Stimulated activated CD8-positive, alpha-beta memory T cell treated with anti-CD3 and anti-CD28 coated beads, Interleukin-4, amount 100 ng/mL, for 24 hours (primary cell): ENCODE data around the gene UBTD2.

ENCODE experiments used
- DNase-seq: peaks from one replicate; pipeline ENCODE4 v3.0.0-alpha.2; 2020; ENCODE audit warnings: low read depth

UBTD2 gene

DNA sequence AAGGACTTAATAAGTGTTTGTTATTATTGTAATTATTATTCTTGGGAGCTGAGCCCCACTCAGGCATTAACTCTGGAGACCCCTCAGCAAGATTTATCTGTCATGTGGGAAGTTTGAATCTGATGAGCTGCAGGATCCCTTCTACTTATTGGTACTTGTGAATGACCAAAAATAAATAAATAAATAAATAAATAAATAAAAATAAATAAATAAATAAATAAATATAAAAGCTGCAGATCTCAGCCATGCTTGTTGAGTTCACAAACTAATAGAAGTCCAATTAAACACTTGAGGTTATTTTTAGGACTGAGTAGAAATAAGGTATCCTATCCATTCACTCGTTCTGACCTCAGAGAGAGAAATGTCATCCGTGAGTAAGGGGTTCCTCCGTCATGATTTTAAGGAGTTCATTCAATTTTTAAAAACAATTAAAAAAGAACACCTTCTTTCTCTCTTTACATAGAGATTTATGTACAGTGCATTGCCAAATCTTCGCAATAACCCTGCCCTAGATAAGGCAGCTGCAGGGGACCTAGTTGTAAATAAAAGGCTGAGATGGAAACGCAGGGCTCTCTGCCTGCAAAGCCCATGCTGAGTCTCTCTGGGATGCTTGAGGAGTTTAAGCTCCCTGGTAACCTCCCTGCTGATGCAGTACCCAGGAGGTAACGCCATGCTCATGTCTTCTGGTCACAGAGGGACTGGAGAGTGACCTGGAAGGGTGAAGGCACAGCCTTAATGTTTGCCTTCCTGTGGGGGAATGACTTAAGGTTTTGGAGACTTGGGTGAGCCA lies 88.4 kb downstream of the UBTD2 start:
- no peak for DNase-seq

DNA sequence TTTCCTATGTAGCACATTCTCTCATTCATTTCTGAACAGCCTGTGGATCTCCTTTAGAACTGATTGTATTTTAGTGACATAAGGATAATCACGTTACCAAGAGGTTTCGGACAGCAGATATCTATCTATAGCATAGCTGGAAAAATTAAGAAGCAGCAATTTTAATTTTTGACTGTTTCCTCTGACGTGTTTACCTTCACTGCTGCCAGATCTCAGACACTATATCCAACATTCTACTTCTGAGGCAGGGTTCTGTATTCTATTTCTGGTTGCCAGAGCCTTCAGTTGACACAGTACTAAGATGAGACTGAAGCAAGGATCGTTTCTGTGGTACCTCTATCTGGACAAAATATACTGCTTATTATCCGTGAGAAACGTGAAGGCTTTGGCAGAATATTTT lies 89.7 kb downstream of the UBTD2 start, which contains the start of gene EFCAB9:
Gene EFCAB9, plus strand, starts transcription at position 301 of the 400 bp plus-strand sequence. Its CDS starts 1 bp downstream, at position 302.
- no peak for DNase-seq

DNA sequence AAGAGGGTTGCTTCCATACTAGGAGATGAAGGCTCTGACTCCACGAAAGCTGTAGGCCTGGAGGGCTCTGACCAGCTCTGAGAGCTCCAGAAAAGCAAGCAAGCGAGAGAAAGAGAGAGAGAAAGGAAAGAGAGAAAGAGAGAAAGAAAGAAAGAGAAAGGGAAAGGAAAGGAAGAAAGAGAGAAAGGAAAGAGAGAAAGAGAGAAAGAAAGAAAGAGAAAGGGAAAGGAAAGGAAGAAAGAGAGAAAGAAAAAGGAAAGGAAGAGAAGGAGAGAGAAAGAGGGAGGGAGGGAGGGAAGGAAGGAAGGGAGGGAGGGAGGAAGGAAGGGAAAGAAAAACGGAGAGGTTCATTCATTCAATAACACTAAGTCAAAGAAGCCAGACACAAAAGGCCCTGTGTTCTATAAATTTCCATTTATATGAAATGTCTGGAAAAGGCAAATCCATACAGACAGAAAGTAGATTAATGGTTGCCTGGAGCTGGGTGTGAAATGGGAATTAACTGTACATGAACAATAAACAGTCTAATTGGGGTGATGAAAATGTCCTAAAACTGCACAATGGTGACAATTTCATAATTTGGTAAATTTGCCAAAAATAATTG lies 93.8 kb downstream of the UBTD2 start:
- no peak for DNase-seq

DNA sequence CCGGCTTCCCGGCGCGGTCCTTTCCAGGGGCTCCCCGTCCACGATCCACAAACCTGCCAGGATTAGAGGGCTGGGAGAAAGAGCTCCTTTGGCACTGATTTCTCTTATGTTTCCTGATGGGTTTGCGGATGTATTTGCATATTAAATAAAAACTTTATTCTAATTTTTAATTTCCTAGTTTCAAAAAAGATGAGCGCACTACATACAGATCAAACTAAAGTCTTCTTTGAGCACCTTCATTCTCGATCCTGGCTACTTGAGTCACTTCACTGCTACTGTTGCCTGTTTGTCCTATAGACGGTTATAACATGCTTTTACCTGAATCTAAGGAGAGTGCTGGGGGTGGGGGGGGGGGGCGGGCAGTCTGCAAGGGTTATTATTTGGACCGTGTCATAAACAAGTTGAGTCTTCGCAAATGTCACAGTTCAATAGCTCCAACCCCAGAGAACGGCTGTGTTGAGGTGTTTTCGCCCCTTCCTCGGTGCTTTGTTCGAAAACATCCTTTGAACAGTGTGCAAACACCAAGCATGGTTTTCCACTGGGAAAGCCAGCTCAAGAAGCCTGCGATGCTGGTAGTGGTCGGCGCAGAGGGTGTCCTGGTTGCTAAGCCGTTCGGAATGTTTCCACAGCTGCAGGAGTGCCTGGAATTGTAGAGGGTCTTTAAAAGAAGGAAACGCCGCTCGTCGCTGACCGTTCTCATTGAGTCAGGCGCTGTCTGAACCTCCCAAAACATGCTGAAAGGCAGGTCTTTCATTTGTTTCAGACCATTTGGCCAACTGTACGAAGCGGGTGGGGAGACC lies 94.5 kb downstream of the UBTD2 start:
- DNase-seq: no peak

DNA sequence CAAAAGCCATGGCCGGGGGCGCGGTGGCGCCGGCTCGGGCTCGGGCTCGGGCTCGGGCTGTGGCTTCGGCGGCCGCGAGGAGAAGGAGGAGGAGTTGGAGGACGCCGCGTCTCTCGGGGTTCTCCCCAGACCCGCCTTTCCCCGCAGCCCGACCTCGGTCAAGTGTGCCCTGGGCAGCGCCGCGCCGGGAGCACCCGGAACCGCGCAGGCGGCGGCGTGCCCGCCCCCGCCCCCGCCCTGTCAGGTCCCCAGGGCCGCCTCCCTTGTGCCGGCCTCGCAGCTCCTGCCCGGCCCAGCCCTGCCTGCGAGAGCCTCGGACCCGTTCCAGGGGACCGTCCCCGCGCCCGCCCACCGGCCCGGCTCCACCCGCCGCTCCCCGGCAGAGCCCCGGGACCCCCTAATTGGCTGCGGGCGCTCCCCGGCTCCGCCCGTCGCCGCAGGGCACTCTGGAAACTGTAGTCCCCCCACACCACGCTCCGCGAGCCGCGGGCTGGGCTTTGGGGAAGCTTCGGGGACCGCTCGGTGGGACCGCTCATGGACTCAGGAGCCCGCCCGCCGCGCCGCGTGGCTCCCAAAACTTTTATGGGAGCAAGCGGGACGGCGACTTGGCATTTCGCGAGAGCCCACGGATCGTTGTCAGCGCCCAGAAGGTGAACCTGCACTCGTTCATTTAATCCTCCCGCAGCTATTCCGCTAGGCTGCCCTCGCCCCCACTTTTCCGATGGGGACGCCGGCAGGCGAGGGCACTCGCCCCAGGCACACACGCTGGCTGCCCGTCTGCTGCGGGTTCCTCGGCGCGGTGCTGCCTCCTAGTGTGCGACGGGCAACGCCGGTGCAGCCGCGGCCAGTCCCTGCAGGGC lies 95.3 kb downstream of the UBTD2 start, which contains the start of gene STK10:
Gene STK10, minus strand, starts transcription at position 192 of the 860 bp plus-strand sequence. Its CDS starts 182 bp downstream, at position 10.
- DNase-seq: peak; percentile 90

DNA sequence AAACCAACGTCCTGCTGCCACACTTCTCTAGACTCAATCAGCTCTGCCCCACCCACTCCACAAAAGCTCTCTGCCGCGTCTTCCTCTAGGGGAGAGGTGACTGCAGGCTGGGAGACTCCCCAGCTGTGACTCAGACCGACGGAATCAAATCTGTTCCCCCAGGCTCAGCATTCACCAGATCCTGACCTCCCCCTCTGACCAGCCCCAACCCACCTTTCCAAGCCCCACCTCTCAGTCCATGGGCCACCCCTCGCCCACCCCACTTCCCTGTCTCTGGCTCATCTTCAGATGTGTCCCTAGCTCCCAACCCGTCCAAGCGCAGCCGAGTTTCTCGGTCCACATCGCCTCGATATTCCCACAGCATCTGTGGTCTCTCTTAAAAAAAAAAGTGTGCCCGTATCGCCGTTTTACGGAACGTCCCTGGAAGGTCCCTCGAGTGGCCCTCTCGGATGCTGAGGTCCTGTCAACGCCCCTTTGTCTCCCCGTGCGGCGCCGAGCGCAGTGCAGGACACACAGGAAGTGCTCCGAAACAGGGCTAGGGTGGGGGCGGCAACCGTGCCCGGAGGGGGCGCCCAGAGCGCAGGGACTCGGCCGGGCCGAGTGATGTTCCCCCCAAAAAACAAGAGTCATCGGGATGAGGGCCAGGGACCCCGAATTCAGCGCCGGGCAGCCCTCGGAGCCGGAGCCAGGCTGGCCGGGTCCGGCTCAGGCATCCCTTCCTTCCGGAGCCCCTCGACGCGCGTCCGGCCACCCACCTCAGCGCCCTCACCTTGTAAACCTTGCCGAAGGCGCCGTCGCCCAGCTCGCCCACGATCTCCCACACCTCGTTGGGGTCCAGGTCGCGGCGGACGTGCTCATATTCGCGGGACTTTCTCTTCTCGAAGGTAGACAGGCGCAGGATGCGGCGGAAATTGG lies 96.2 kb downstream of the UBTD2 start:
- DNase-seq: peak; percentile 59

DNA sequence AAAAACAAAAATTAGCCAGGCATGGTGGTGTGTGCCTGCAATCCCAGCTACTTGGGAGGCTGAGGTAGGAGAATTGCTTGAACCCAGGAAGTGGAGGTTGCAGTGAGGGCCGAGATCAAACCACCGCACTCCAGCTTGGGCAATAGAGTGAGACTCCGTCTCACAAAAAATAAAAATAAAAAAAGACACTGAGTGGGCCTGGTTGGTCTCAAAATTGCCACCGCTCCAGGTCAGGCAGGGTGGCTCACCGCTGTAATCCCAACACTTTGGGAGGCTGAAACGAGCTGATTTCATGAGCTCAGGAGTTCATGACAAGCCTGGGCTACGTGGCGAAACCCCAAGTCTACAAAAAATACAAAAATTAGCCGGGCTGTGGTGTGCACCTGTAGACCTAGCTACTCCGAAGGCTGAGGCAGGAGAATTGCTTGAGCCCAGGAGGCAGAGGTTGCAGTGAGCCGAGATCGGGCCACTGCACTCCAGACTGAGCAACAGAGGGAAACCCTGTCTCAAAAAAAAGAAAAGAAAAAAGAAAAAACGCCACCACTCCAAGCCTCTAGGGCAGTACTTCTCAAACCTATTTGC lies 97.4 kb downstream of the UBTD2 start:
- no peak for DNase-seq

DNA sequence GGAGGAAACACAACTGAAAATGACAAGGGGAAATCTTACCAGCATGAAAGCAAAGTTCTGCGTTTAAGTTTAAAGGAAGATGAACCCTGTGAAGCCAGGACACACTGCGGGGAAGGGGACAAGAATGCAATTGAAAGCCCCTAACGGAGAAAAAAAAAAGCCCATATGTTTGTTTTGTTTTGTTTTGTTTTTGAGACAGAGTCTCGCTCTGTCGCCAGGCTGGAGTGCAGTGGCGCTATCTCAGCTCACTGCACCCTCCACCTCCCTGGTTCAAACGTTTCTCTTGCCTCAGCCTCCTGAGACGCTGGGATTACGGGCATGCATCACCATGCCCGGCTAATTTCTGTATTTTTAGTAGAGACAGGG lies 98.5 kb downstream of the UBTD2 start:
- no peak for DNase-seq

DNA sequence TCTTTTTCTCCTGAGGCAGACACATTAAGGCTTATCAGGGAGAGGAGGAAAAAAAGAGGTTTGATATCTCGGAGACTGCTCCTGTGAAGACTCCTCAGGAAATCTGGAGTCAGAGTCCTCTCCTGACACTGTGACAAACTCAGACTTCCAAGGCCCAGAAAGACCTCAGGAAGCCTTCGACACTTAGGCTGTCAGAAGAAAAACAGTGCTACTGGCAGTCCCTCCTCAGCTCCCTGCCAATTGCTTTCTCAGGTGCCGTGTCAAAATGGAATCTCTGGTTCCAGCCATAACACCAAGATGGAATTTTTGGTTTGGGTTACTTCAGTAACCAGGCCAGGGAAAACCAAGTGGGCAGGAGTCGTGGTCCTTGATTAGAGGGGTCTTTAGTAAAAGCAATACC lies 99.7 kb downstream of the UBTD2 start:
- no peak for DNase-seq

DNA sequence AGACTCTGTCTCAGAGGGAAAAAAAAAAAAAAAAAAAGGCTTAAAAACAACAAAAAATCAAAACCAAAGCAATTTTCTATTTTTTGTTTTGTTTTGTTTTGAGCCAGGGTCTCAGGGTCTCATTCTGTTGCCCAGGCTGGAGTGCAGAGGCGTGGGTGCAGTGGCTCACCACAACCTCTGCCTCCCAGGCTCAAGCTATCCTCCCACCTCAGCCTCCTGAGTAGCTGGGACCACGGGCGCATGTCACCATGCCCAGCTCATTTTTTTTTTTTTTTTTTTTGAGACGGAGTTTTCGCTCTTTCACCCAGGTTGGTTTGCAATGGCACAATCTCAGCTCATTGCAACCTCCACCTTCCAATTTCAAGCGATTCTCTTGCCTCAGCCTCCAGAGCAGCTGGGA lies 101.3 kb downstream of the UBTD2 start:
- DNase-seq: no peak

DNA sequence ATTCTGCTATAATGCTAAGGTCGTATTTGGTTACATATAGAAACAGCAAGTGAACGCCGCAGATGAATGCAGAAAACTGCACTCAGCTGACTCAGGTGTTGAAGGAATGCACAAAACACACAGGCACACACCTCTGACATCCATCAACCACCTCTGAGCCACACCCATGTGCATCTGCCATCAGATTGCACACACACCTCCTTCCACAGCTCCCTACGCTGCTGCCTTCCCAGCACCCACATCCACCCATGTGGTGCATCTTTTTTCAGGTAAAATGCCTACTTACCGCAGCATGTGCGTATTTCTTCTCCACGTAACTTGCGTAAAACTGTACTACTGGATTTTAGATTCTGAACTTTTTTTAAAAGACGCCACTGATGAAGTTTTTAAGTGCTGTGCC lies 102.6 kb downstream of the UBTD2 start:
- DNase-seq: no peak

DNA sequence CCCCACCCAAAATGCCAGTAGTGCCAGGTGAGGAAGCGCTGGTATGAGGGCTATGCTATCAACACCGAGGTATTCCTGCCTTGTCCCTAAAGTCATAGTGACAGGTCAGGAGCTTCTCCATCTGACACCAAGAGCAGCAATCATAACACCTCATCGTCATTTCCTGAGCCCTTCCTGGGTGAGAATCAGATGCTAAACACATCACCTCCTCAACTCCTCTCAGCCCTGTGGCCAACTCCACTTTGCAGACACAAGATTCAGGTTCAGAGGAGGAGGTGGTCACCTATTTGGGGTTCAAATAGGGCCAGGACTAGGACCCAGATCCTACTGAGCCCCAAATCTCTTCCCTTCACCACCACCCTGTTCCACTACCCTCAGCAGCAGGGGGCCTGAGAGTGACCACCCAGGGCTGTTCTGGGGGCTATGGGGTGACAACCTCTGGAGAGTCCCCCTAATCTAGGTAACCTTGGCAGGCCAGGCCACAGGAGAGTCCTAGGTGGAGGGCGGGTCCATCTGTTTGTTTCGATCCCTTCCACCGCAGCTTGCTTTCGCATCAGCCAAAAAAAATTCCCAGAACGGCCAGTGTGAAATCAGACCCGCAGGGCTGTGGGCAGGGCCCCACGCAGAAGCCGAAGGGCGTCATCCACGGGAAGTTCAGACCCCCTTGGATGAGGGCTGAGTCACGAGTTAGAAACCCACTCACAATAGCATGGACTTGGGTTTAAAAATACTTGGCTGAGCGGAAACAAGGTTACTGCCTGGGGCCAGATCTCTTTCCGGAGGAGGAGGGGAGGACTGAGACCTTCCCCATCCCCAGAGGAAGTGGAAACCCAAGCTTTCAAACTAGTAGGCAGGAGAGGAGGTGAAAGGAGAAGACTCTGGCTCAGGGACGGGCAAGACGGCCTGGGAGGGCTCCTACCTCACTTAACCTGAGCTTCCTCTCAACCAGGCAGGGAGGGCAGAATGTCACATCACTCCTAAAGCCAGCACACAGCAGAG lies 104.3 kb downstream of the UBTD2 start:
- no peak for DNase-seq

DNA sequence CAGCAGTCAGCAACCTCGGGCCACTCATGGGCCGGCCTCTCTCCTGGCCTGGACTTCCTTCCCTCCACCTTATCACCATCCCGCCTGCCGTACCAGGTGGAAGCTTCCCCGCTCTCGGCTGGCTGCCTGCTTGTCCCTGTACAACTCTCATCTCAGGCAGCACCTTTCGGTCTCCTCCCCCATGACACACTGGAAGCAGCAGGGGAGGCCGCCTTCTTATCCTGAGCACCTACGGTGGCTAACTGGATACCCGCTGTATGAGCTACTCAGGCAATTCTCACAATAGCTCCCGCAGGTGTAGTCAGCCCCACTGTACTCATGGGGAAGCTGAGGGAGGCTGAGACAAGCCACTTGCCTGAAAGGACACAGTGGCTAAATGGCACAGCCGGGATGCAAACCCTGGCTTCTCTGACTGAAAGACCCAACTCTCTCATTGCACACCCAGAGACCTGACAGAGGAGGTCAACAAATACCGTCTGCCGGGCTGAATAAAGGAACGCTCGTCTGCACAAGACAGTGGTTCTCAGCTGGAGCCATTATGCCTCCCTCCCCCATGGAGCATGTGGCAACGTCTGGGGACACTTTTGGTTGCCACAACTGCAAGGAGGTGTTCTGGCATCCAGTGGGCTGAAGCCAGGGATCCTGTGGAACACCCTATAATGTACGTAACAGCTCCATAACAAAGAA lies 105.1 kb downstream of the UBTD2 start:
- peak; percentile 38 for DNase-seq

DNA sequence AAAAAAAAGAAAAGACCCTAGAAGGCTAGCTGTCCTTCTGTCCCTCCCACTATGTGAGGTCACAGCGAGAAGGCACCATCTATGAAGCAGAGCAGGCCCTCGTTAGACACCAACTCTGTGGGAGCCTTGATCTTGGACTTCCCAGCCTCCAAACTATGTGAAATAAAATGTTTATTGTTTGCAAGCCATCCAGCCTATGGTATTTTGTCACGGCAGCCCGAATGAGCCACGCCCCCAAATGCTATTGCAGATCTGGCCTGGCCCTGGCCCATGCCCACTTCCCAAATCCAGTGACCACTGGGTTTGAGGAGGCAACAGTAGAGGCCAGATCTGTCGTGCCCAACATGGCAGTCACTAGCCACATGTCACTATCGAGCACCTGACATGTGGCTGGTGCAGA lies 106.4 kb downstream of the UBTD2 start:
- DNase-seq: no peak

DNA sequence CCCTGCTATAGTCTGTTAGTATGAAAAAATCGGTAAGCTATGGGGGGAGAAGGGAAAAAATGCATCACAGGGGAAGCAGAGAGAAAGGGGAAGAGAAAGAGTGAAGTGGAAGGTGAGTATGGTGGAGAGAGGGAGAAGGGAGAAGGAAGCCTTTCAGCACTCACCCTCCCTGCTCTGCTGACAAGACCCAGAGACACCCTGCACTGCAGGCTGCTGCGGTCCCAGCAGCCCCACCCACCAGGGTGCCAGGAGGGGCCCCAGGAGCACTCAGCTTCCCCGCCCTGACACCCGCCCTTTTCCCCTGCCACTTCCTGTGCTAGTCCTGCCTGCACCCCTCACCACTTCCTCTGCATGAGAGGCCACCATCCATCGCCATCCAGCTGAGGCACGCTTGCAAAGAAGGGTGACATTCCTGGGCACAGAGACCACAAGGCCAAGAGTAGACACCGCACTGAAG lies 108.3 kb downstream of the UBTD2 start:
- peak; percentile 88 for DNase-seq

DNA sequence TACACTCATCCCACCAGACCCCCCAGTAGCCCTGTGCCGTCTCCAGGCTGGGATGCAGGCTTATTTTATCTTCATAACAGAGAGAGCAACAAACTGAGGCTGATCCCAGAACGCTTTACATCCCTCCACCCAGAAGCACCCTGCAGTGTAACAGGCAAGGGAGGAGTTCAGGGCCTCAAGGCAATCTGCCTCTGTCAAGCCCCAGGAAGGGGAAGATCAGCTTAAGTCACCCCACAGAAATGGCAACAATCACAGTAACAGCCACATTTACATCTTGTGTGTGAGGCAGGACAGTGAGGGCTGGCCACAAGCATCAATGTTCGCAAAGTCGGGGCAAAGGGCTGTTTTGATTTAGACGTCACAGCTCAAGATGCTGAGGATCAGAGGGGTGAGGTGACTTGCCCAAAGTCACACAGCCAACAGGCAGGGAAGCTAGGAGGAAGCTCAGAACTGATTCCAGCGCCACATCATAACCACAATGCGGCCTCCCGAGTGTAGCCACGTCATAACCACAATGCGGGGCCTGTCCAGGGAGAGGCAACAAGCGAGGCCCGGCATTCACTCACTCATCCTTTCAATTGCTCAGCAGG lies 109.9 kb downstream of the UBTD2 start:
- DNase-seq: peak; percentile 57

DNA sequence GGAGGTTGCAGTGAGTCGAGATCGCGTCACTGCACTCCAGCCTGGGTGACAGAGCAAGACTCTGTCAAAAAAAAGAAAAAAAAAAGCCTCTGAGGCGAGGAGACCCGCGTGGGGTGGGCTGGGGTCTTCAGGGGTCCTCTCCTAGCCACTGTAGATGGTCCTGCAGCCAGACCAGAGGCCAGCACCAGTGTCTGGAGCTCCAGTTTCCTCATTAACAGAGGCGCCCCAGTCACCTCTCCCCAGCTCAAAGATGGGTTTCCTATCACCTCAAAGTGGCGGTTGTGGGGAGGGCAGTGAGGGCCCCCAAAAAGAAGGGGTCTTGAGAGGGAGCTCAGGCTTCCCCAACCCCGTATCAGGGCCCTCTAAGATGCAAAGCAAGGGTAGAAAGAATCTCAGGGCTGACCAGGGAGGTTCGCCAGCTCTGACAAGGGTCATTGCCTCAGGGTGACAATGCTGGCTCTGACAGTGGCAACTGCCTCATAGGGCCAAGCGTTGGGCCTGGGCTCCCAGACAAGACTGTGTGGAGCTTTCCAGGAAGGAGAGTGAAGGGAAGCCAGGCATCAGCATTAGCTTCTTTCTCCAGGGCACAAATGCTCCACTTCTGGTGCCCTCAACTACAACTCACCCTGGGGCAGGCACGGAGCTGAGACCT lies 110.5 kb downstream of the UBTD2 start:
- DNase-seq: no peak
